Measurements from ENCODE around the gene PRDM10.
A peak's percentile ranks its signal among the peaks of the same experiment; 100 is the strongest.

PRDM10 gene

DNA sequence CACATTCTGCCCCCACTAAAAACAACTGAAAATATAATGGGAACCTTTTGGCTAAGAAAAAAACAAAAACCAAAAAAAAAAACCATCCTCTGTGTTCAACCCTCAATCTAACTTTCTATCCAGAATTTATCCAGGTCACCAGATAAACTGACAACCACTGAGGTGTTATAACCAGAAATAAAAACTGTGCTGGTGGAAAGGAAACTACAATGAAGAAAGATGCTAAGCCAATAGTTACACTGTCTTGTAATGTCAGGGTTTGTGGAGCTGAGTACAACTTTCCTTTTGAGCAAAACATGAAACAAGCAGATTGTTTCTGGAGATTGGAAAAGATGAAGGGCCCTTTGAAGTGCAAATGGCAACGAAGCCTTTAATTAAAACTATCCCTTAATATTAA, 50.8 kb downstream of the PRDM10 start:
- H3K27me3 ChIP-seq (replicated peaks in 2 of 5; ENCODE audit: control insufficient read depth in 4 of 5, insufficient read depth in 5 of 5, low read length in 4 of 5), result no peaks in the 10 kb centered on the region
- POLR2A ChIA-PET, result no interaction called here
- H3K9me3 ChIP-seq (ENCODE audit: control extremely low read depth in 1 of 5, control insufficient read depth in 4 of 5, insufficient read depth in 2 of 5, low read depth in 1 of 5, low read length in 4 of 5), result no peaks in the 10 kb centered on the region
- no peak overlapping the region for H3K4me3 ChIP-seq (ENCODE audit: control insufficient read depth in 1 of 7, extremely low read depth in 1 of 7, insufficient read depth in 4 of 7, low read depth in 2 of 7, low read length in 6 of 7)
- H3K4me1 ChIP-seq (ENCODE audit: control extremely low read depth in 1 of 4, control insufficient read depth in 4 of 4, insufficient read depth in 4 of 4, low read length in 3 of 4), result peaks cover 19 to 61% (median 44%) of the 10 kb centered on the region in 4 experiments
- peaks cover 0 to 2% (median 0%) of the 10 kb centered on the region in 4 experiments for H3K36me3 ChIP-seq (ENCODE audit: control insufficient read depth in 4 of 4, insufficient read depth in 4 of 4, low read length in 3 of 4)
- CTCF ChIA-PET, result interaction anchor here (1.1 to 1.4 kb wide), 3 partner anchors 17 to 181 kb away, joined by 3 to 4 read pairs (median 4); no protein-coding TSS in a partner anchor
- peak overlapping the region in 1 of 2 experiments; percentile 70 for H3K27ac ChIP-seq (ENCODE audit: insufficient read depth in 1 of 2, low read depth in 1 of 2, low read length in 2 of 2, poor library complexity in 1 of 2, severe bottlenecking in 2 of 2)
- WGBS (ENCODE audit: insufficient coverage), result no CpG with 5 or more reads among the region's 1 CpG
- no peak for DNase-seq

- H3K27me3 ChIP-seq (replicated peaks in 2 of 5; ENCODE audit: control insufficient read depth in 4 of 5, insufficient read depth in 5 of 5, low read length in 4 of 5), result no peaks in the 10 kb centered on the region
- H3K4me1 ChIP-seq (ENCODE audit: control extremely low read depth in 1 of 4, control insufficient read depth in 4 of 4, insufficient read depth in 4 of 4, low read length in 3 of 4), result peaks cover 19 to 66% (median 49%) of the 10 kb centered on the region in 4 experiments
- CTCF ChIA-PET, result interaction anchor here (0.8 to 1.5 kb wide), 6 partner anchors 9 to 180 kb away, joined by 3 to 5 read pairs (median 3); no protein-coding TSS in a partner anchor
- peak overlapping the region in 1 of 2 experiments; percentile 70 for H3K27ac ChIP-seq (ENCODE audit: insufficient read depth in 1 of 2, low read depth in 1 of 2, low read length in 2 of 2, poor library complexity in 1 of 2, severe bottlenecking in 2 of 2)
- DNase-seq, result peak in 2 of 3 donors; percentile 28 to 49
- peak overlapping the region in 3 of 7 experiments; percentile 46 to 68 (median 58) for H3K4me3 ChIP-seq (ENCODE audit: control insufficient read depth in 1 of 7, extremely low read depth in 1 of 7, insufficient read depth in 4 of 7, low read depth in 2 of 7, low read length in 6 of 7)
- WGBS (ENCODE audit: insufficient coverage), result 0% methylated on average over 2 of the region's 10 CpGs
- H3K9me3 ChIP-seq (ENCODE audit: control extremely low read depth in 1 of 5, control insufficient read depth in 4 of 5, insufficient read depth in 2 of 5, low read depth in 1 of 5, low read length in 4 of 5), result no peaks in the 10 kb centered on the region
- POLR2A ChIA-PET, result interaction anchor here (1.0 to 1.2 kb wide), 3 partner anchors 22 to 52 kb away, joined by 3 to 8 read pairs (median 4); partner anchors contain the start of gene PRDM10
- peaks cover 0 to 2% (median 0%) of the 10 kb centered on the region in 4 experiments for H3K36me3 ChIP-seq (ENCODE audit: control insufficient read depth in 4 of 4, insufficient read depth in 4 of 4, low read length in 3 of 4)
These were observed 51.3 kb downstream of the PRDM10 start for GRCh38 chr11:129951201-129951865.

- H3K27ac ChIP-seq (ENCODE audit: insufficient read depth in 1 of 2, low read depth in 1 of 2, low read length in 2 of 2, poor library complexity in 1 of 2, severe bottlenecking in 2 of 2), result peak overlapping the region; percentile 52 to 70
- ChIA-PET CTCF (interaction anchor here (0.6 to 1.6 kb wide), 9 partner anchors 10 to 181 kb away, joined by 3 to 5 read pairs (median 4); no protein-coding TSS in a partner anchor), POLR2A (interaction anchor here (0.5 to 1.2 kb wide), 5 partner anchors 23 to 1716 kb away, joined by 3 to 8 read pairs (median 3); partner anchors contain the start of genes APLP2 and PRDM10)
- H3K4me3 ChIP-seq (ENCODE audit: control insufficient read depth in 1 of 7, extremely low read depth in 1 of 7, insufficient read depth in 4 of 7, low read depth in 2 of 7, low read length in 6 of 7), result peak overlapping the region in 5 of 7 experiments; percentile 3 to 68 (median 46)
- WGBS (ENCODE audit: insufficient coverage), result 0% methylated on average over 14 of the region's 17 CpGs
- no peaks in the 10 kb centered on the region for H3K9me3 ChIP-seq (ENCODE audit: control extremely low read depth in 1 of 5, control insufficient read depth in 4 of 5, insufficient read depth in 2 of 5, low read depth in 1 of 5, low read length in 4 of 5)
- peak; percentile 76 to 94 (median 89) for DNase-seq
- H3K36me3 ChIP-seq (ENCODE audit: control insufficient read depth in 4 of 4, insufficient read depth in 4 of 4, low read length in 3 of 4), result peaks cover 0 to 3% (median 0%) of the 10 kb centered on the region in 4 experiments
- H3K4me1 ChIP-seq (ENCODE audit: control extremely low read depth in 1 of 4, control insufficient read depth in 4 of 4, insufficient read depth in 4 of 4, low read length in 3 of 4), result peaks cover 19 to 76% (median 55%) of the 10 kb centered on the region in 4 experiments
- H3K27me3 ChIP-seq (replicated peaks in 2 of 5; ENCODE audit: control insufficient read depth in 4 of 5, insufficient read depth in 5 of 5, low read length in 4 of 5), result no peaks in the 10 kb centered on the region
These were observed 52.2 kb downstream of the PRDM10 start for GRCh38 chr11:129950101-129951091.

- CTCF ChIA-PET, result interaction anchor here (0.7 to 1.6 kb wide), 4 partner anchors 12 to 43 kb away, joined by 3 to 4 read pairs (median 3); no protein-coding TSS in a partner anchor
- WGBS (ENCODE audit: insufficient coverage), result no CpG with 5 or more reads among the region's 1 CpG
These were observed 53.6 kb downstream of the PRDM10 start for GRCh38 chr11:129948926-129949466.

DNA sequence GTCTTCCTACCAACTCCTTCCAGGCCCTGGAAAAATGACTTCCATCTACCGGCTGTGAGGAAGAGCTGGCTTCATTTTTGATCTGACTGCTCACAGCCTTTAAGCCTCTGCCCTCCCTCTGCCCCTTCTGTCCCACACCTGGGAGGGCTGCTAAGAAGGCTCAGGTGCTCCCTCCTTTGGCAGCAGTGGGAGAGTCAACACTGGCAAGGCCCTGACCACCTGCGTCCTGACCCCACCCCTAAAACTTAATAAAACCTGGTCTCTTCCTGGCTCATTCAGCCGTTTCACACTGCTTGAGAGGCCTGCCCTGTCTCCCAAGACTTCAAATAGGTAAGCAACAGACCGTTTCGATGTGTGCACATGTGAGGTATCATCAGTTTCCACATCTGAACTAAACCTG, 55.2 kb downstream of the PRDM10 start:
- ChIA-PET POLR2A (interaction anchor here (0.6 kb wide), 1 partner anchor 47 kb away, joined by 3 read pairs; no protein-coding TSS in a partner anchor), CTCF (interaction anchor here (0.8 to 2.3 kb wide), 4 partner anchors 24 to 185 kb away, joined by 3 to 14 read pairs (median 4); no protein-coding TSS in a partner anchor)
- H3K27me3 ChIP-seq (replicated peaks in 2 of 5; ENCODE audit: control insufficient read depth in 4 of 5, insufficient read depth in 5 of 5, low read length in 4 of 5), result no peaks in the 10 kb centered on the region
- no peak overlapping the region for H3K4me3 ChIP-seq (ENCODE audit: control insufficient read depth in 1 of 7, extremely low read depth in 1 of 7, insufficient read depth in 4 of 7, low read depth in 2 of 7, low read length in 6 of 7)
- H3K36me3 ChIP-seq (ENCODE audit: control insufficient read depth in 4 of 4, insufficient read depth in 4 of 4, low read length in 3 of 4), result peaks cover 0 to 11% (median 0%) of the 10 kb centered on the region in 4 experiments
- WGBS (ENCODE audit: insufficient coverage), result 89% methylated on average over 5 of the region's 5 CpGs
- no peaks in the 10 kb centered on the region for H3K9me3 ChIP-seq (ENCODE audit: control extremely low read depth in 1 of 5, control insufficient read depth in 4 of 5, insufficient read depth in 2 of 5, low read depth in 1 of 5, low read length in 4 of 5)
- DNase-seq, result no peak
- peak overlapping the region in 1 of 2 experiments; percentile 27 for H3K27ac ChIP-seq (ENCODE audit: insufficient read depth in 1 of 2, low read depth in 1 of 2, low read length in 2 of 2, poor library complexity in 1 of 2, severe bottlenecking in 2 of 2)
- H3K4me1 ChIP-seq (ENCODE audit: control extremely low read depth in 1 of 4, control insufficient read depth in 4 of 4, insufficient read depth in 4 of 4, low read length in 3 of 4), result peaks cover 19 to 77% (median 55%) of the 10 kb centered on the region in 4 experiments

More at GRCh38 chr11:129948926-129949466, 53.6 kb downstream of the PRDM10 start:
- Histone ChIP-seq H3K36me3 (ENCODE audit: control insufficient read depth in 4 of 4, insufficient read depth in 4 of 4, low read length in 3 of 4) (peaks cover 0 to 10% (median 0%) of the 10 kb centered on the region in 4 experiments), H3K4me1 (ENCODE audit: control extremely low read depth in 1 of 4, control insufficient read depth in 4 of 4, insufficient read depth in 4 of 4, low read length in 3 of 4) (peaks cover 19 to 80% (median 55%) of the 10 kb centered on the region in 4 experiments), H3K27ac (ENCODE audit: insufficient read depth in 1 of 2, low read depth in 1 of 2, low read length in 2 of 2, poor library complexity in 1 of 2, severe bottlenecking in 2 of 2) (peak overlapping the region in 1 of 2 experiments; percentile 70), H3K27me3 (replicated peaks in 2 of 5; ENCODE audit: control insufficient read depth in 4 of 5, insufficient read depth in 5 of 5, low read length in 4 of 5) (no peaks in the 10 kb centered on the region), H3K4me3 (ENCODE audit: control insufficient read depth in 1 of 7, extremely low read depth in 1 of 7, insufficient read depth in 4 of 7, low read depth in 2 of 7, low read length in 6 of 7) (no peak overlapping the region), H3K9me3 (ENCODE audit: control extremely low read depth in 1 of 5, control insufficient read depth in 4 of 5, insufficient read depth in 2 of 5, low read depth in 1 of 5, low read length in 4 of 5) (no peaks in the 10 kb centered on the region)
- POLR2A ChIA-PET, result no interaction called here
- DNase-seq, result no peak

DNA sequence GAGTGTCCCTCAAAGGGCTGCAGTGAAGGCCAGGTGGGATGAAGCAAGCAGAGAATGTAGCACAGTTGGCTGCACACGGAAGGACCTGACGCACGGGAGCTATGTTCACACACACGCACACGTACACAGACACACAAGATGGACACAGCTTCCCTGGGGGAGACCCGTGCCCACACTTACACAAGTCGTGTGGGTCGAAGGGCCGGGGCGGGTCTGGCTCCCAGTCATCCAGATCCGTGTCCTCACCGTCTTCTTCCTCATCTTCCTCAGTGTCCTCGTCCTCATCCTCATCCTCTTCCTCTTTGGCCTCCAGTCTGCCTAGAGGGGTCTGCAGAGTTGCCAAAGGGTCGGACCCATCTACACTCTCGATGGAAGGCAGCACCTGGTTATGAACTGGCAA, 55.7 kb downstream of the PRDM10 start:
- ChIA-PET POLR2A (no interaction called here), CTCF (interaction anchor here (1.0 to 2.3 kb wide), 7 partner anchors 14 to 185 kb away, joined by 3 to 14 read pairs (median 3); no protein-coding TSS in a partner anchor)
- no peaks in the 10 kb centered on the region for H3K27me3 ChIP-seq (replicated peaks in 2 of 5; ENCODE audit: control insufficient read depth in 4 of 5, insufficient read depth in 5 of 5, low read length in 4 of 5)
- WGBS (ENCODE audit: insufficient coverage), result 94% methylated on average over 15 of the region's 15 CpGs
- H3K9me3 ChIP-seq (ENCODE audit: control extremely low read depth in 1 of 5, control insufficient read depth in 4 of 5, insufficient read depth in 2 of 5, low read depth in 1 of 5, low read length in 4 of 5), result no peaks in the 10 kb centered on the region
- peak overlapping the region in 1 of 2 experiments; percentile 27 for H3K27ac ChIP-seq (ENCODE audit: insufficient read depth in 1 of 2, low read depth in 1 of 2, low read length in 2 of 2, poor library complexity in 1 of 2, severe bottlenecking in 2 of 2)
- H3K36me3 ChIP-seq (ENCODE audit: control insufficient read depth in 4 of 4, insufficient read depth in 4 of 4, low read length in 3 of 4), result peaks cover 0 to 14% (median 0%) of the 10 kb centered on the region in 4 experiments
- DNase-seq, result no peak
- peaks cover 18 to 72% (median 55%) of the 10 kb centered on the region in 4 experiments for H3K4me1 ChIP-seq (ENCODE audit: control extremely low read depth in 1 of 4, control insufficient read depth in 4 of 4, insufficient read depth in 4 of 4, low read length in 3 of 4)
- H3K4me3 ChIP-seq (ENCODE audit: control insufficient read depth in 1 of 7, extremely low read depth in 1 of 7, insufficient read depth in 4 of 7, low read depth in 2 of 7, low read length in 6 of 7), result no peak overlapping the region
